PFSK-1 (cell line): ENCODE data around the gene PDLIM1.

Source experiments
- FOXP2 ChIP-seq: optimal IDR thresholded peaks from 2 replicates; pipeline ENCODE3; 2011; ENCODE audit warnings: borderline replicate concordance, control low read depth, inconsistent platforms; ENCODE audit not compliant: insufficient read depth; ENCODE audit errors: extremely low read length, extremely low read depth
- POLR2AphosphoS5 ChIP-seq: IDR thresholded peaks from 2 replicates; pipeline ENCODE4 v1.6.1; 2012; ENCODE audit warnings: low read depth, mild to moderate bottlenecking, control low read depth, low read length, moderate library complexity
- REST ChIP-seq, 2 experiments: IDR thresholded peaks; 2 replicates each; pipeline versions ENCODE4 v1.6.1 to v1.8.0; 2011 to 2012; ENCODE audit warnings: low read depth in 2 of 2, low read length in 2 of 2, control low read depth in 1 of 2, inconsistent platforms in 1 of 2, mild to moderate bottlenecking in 1 of 2, moderate library complexity in 1 of 2; ENCODE audit not compliant: insufficient read depth in 1 of 2
- SIN3A ChIP-seq: IDR thresholded peaks from 2 replicates; pipeline ENCODE4 v1.6.1; 2012; ENCODE audit warnings: mild to moderate bottlenecking, low read length, moderate library complexity, borderline replicate concordance; ENCODE audit not compliant: insufficient read depth
- TAF1 ChIP-seq: IDR thresholded peaks from 2 replicates; pipeline ENCODE4 v1.6.1; 2012; ENCODE audit warnings: low read length, control low read depth, borderline replicate concordance; ENCODE audit not compliant: insufficient read depth

PDLIM1 gene

GRCh38 chr10:95303950-95304349 is 13.1 kb upstream of the PDLIM1 start:
- TF ChIP-seq POLR2AphosphoS5, result no peak
- no peak for TF ChIP-seq TAF1
- TF ChIP-seq SIN3A, result no peak
- no peak for TF ChIP-seq FOXP2
- no peak for TF ChIP-seq REST (IDR thresholded peaks at IDR 0.05; ENCODE audit: insufficient read depth in 1 of 2, low read depth in 2 of 2, low read length in 2 of 2)

GRCh38 chr10:95303535-95303934 is 12.7 kb upstream of the PDLIM1 start:
- no peak for TF ChIP-seq REST (IDR thresholded peaks at IDR 0.05; ENCODE audit: insufficient read depth in 1 of 2, low read depth in 2 of 2, low read length in 2 of 2)
- TF ChIP-seq SIN3A, result no peak
- TF ChIP-seq POLR2AphosphoS5, result no peak
- TF ChIP-seq FOXP2, result no peak
- no peak for TF ChIP-seq TAF1

GRCh38 chr10:95300022-95300539 is 9.3 kb upstream of the PDLIM1 start:
- no peak for TF ChIP-seq SIN3A
- TF ChIP-seq REST (IDR thresholded peaks at IDR 0.05; ENCODE audit: insufficient read depth in 1 of 2, low read depth in 2 of 2, low read length in 2 of 2), result no peak
- no peak for TF ChIP-seq FOXP2
- no peak for TF ChIP-seq POLR2AphosphoS5
- no peak for TF ChIP-seq TAF1

GRCh38 chr10:95297402-95297801 is 6.6 kb upstream of the PDLIM1 start:
- TF ChIP-seq SIN3A (no peak), POLR2AphosphoS5 (no peak), REST (IDR thresholded peaks at IDR 0.05; ENCODE audit: insufficient read depth in 1 of 2, low read depth in 2 of 2, low read length in 2 of 2) (no peak)

GRCh38 chr10:95296764-95297163 is 6.0 kb upstream of the PDLIM1 start:
- TF ChIP-seq FOXP2 (no peak), SIN3A (no peak), POLR2AphosphoS5 (no peak), REST (IDR thresholded peaks at IDR 0.05; ENCODE audit: insufficient read depth in 1 of 2, low read depth in 2 of 2, low read length in 2 of 2) (no peak), TAF1 (no peak)
